GM23248 (cell line): ENCODE data around the gene PTPN1. TPM values are rescaled to one million over a fixed set of nuclear protein-coding genes. Genes with fewer than 3 reads are reported as not detected.

Source experiments
- DNase-seq: peaks from one replicate; pipeline ENCODE4 v3.0.0-alpha.2; 2015
- H2AFZ ChIP-seq: fragments of 200-600 bp; sonication (generic); 2 replicates; pipeline ENCODE4 v1.6.1; 2016; ENCODE audit warnings: antibody characterized with exemption
- H3F3A ChIP-seq: fragments of 200-600 bp; sonication (generic); 2 replicates; pipeline ENCODE4 v1.6.1; 2016; ENCODE audit warnings: mild to moderate bottlenecking, antibody characterized with exemption, mixed run types; ENCODE audit not compliant: insufficient read depth
- H3K27ac ChIP-seq: fragments of 200-600 bp; sonication (generic); 2 replicates; pipeline ENCODE4 v1.5.1; 2016; ENCODE audit warnings: mild to moderate bottlenecking
- H3K27me3 ChIP-seq: fragments of 200-600 bp; sonication (generic); replicated peaks from 2 replicates; pipeline ENCODE4 v1.6.1; 2016; ENCODE audit warnings: mild to moderate bottlenecking; ENCODE audit not compliant: insufficient read depth
- H3K36me3 ChIP-seq: fragments of 200-600 bp; sonication (generic); 2 replicates; pipeline ENCODE4 v1.6.1; 2016; ENCODE audit warnings: low read depth, mild to moderate bottlenecking
- H3K4me1 ChIP-seq: fragments of 200-600 bp; sonication (generic); 2 replicates; pipeline ENCODE4 v1.6.1; 2016; ENCODE audit warnings: mild to moderate bottlenecking; ENCODE audit not compliant: insufficient read depth
- H3K4me2 ChIP-seq: fragments of 200-600 bp; sonication (generic); one replicate; pipeline ENCODE4 v1.6.1; 2016; ENCODE audit warnings: mild to moderate bottlenecking; ENCODE audit not compliant: unreplicated experiment
- H3K4me3 ChIP-seq: fragments of 200-600 bp; sonication (generic); 2 replicates; pipeline ENCODE4 v1.5.1; 2016; ENCODE audit warnings: mild to moderate bottlenecking
- H3K79me2 ChIP-seq: fragments of 200-600 bp; sonication (generic); 2 replicates; pipeline ENCODE4 v1.6.1; 2016; ENCODE audit warnings: mild to moderate bottlenecking; ENCODE audit not compliant: insufficient read depth
- H3K9ac ChIP-seq: fragments of 200-600 bp; sonication (generic); 2 replicates; pipeline ENCODE4 v1.6.1; 2016; ENCODE audit warnings: mild to moderate bottlenecking
- H3K9me2 ChIP-seq: fragments of 200-600 bp; sonication (generic); 2 replicates; pipeline ENCODE4 v1.6.1; 2016; ENCODE audit warnings: mixed run types, mild to moderate bottlenecking, moderate library complexity; ENCODE audit not compliant: insufficient read depth
- H3K9me3 ChIP-seq: fragments of 200-600 bp; sonication (generic); one replicate; pipeline ENCODE4 v1.6.1; 2017; ENCODE audit warnings: low read depth
- H4K20me1 ChIP-seq: fragments of 200-600 bp; sonication (generic); 2 replicates; pipeline ENCODE4 v1.6.0; 2016; ENCODE audit not compliant: insufficient read depth
- EZH2 ChIP-seq: fragments of 200-600 bp; sonication (generic); IDR thresholded peaks from 2 replicates; pipeline ENCODE4 v1.6.1; 2018; ENCODE audit warnings: antibody characterized with exemption, mild to moderate bottlenecking; ENCODE audit not compliant: insufficient read depth, poor library complexity, severe bottlenecking
- EZH2phosphoT487 ChIP-seq: fragments of 200-600 bp; sonication (generic); IDR thresholded peaks from 2 replicates; pipeline ENCODE4 v1.6.1; 2018; ENCODE audit warnings: antibody characterized with exemption, moderate library complexity, mild to moderate bottlenecking, low read depth; ENCODE audit not compliant: insufficient read depth
- WGBS, 2 experiments: methylation state at CpG; one replicate each; pipeline ENCODE4 v1.1.6; 2015 to 2017; ENCODE audit warnings: low lambda C conversion rate in 2 of 2, low coverage in 1 of 2; ENCODE audit errors: missing lambda C conversion rate in 2 of 2; 5-methylcytosine and 5-hydroxymethylcytosine counted together
- in situ Hi-C: fragments of 300-500 bp; cut with MboI; formaldehyde crosslinking; loops from 2 replicates; pipeline ENCODE4 v1.15.0; 2020
- polyA plus RNA-seq: library from polyadenylated mRNA; unstranded; fragments of >200 nt; fragmentation: Nextera tagmentation; extraction: Ambion mirVana; gene quantifications from 2 replicates; pipeline ENCODE4 v1.2.1, GENCODE V29; 2016
- total RNA-seq: library from RNA; depleted of rRNA; stranded (reverse); fragments of >200 nt; shearing (Covaris generic); gene quantifications from 2 replicates; pipeline ENCODE4 v1.2.3, GENCODE V29; 2014

PTPN1 gene
- total and polyA plus RNA-seq, 2 experiments from 2014 or later = 18.9 to 22.8 TPM

DNA sequence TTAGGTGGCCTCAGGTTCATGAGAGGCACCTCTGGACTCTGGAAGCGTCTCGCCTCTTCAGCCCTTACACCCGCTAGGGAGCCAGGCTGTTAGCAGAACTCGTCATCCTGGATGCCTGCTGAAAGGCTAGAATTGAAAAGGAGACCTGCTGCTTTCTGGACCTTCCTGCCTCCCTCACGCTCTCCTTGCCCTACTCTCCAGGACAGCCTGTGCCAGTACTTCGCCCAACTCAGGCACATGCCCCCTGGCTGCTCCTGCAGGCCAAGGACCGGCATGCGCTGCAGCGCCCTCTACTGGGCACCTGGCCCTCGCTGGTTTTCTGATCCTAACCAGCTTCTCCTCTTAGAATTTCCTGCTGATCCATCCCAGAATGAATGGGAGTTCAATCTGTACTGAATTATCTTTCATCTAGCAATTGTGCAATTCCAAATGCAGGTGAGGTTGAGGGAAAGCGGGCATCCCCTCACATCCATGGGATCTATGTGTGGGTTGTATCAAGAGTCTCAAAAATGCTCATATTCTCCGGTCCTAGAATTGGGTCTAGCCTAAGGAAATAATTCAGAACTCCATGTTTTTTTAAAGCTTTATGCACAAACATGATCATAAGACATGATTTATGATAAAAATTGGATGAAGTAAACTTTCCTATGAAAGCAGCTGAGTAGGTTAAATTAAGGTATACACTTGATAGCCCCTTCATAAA lies 78.0 kb downstream of the PTPN1 start:
- no peak overlapping the region for H3K4me3 ChIP-seq
- no peaks in the 10 kb centered on the region for H3K9me3 ChIP-seq
- no peak overlapping the region for H3K27ac ChIP-seq
- in situ Hi-C loops = no loop called here
- no peaks in the 10 kb centered on the region for H3K9me2 ChIP-seq
- no peak for TF ChIP-seq EZH2phosphoT487
- no peak for TF ChIP-seq EZH2
- H3K4me1 ChIP-seq = no peaks in the 10 kb centered on the region
- H2AFZ ChIP-seq = no peak overlapping the region
- peak; percentile 76 for DNase-seq
- H3K79me2 ChIP-seq = 0 out of 2 replicates have a peak, but pooled peaks cover 7% of the 10 kb centered on the region
- H4K20me1 ChIP-seq = no peaks in the 10 kb centered on the region
- 51 to 52% methylated on average over 12 of the region's 12 CpGs for WGBS, 2 experiments
- H3K9ac ChIP-seq = no peak overlapping the region
- peaks cover 10% of the 10 kb centered on the region; the same call in 1 of the 2 replicates for H3K36me3 ChIP-seq
- H3K27me3 ChIP-seq = no peaks in the 10 kb centered on the region
- peaks cover 4% of the 10 kb centered on the region; the same call in 1 of the 2 replicates for H3F3A ChIP-seq
- no peak overlapping the region for H3K4me2 ChIP-seq

DNA sequence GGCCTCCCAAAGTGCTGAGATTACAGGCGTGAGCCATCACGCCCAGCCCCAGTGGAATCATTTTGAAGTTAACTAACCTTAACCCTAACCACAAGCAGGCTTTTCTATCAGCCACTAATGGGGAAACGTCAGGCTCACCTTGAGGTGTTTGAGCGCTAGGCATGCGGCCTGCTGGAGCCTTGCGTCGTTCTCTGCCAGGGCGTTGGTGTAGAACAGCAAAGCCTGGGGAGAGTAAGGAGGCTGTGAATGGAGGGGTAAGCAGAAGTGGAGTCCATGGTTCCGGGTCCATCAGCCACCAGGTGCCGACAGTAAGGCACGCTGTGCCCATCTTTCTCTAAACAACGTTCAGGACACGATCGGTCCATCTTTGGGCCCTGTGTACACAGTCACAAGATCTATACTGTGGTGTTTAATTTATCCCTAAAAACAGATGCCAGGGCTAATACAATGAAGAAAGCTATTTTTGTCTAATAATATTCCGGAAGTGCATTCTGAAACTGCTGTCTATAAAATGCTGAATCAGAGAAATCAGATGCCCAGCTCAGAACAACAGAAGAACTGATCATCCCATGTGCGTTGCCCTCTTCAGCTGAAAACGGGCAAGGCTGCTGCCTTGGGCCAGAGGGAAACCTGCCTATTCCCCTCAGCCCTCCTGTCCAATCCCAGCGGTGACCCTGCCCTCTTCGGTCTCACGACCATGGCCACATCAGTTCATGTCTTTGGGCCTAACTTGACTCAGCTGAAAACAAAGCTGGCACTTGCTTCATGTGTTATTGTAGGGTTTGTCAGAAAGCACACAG lies 79.6 kb downstream of the PTPN1 start:
- Histone ChIP-seq H3K4me1 (no peaks in the 10 kb centered on the region), H3K9me3 (no peaks in the 10 kb centered on the region), H3K27me3 (no peaks in the 10 kb centered on the region), H3K9me2 (no peaks in the 10 kb centered on the region), H3K9ac (no peak overlapping the region), H3K4me3 (no peak overlapping the region), H3K4me2 (no peak overlapping the region), H4K20me1 (no peaks in the 10 kb centered on the region), H3K79me2 (no peaks in the 10 kb centered on the region), H3F3A (peaks cover 4% of the 10 kb centered on the region; the same call in 1 of the 2 replicates), H2AFZ (no peak overlapping the region), H3K36me3 (no peaks in the 10 kb centered on the region; the same call in 1 of the 2 replicates), H3K27ac (no peak overlapping the region)
- WGBS, 2 experiments = 91 to 92% methylated on average over 20 of the region's 20 CpGs
- no peak for DNase-seq
- in situ Hi-C loops = no loop called here
- no peak for TF ChIP-seq EZH2phosphoT487
- TF ChIP-seq EZH2 = no peak

DNA sequence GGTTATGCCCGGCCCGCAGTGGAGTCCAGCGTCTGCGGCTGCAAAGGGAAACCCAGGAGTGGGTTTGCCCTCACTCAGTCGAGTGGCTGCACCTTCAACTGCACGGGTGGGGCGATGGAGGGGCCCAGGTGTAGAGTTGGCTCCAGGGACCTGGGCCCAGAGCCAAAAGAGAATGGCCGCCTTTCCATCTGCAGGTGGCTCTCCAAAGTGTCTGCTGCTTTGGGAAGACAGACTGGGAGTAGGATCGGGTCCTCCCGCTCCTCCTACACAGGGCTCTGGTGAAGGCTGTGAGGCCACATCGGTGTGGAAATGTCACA lies 80.1 kb downstream of the PTPN1 start:
- TF ChIP-seq EZH2phosphoT487 (no peak), EZH2 (no peak)
- in situ Hi-C loops = no loop called here
- Histone ChIP-seq H3K4me1 (no peaks in the 10 kb centered on the region), H2AFZ (no peak overlapping the region), H3K79me2 (no peaks in the 10 kb centered on the region), H3K27me3 (no peaks in the 10 kb centered on the region), H4K20me1 (no peaks in the 10 kb centered on the region), H3K9me2 (no peaks in the 10 kb centered on the region), H3F3A (no peaks in the 10 kb centered on the region), H3K4me2 (no peak overlapping the region), H3K36me3 (no peaks in the 10 kb centered on the region; the same call in 1 of the 2 replicates), H3K4me3 (no peak overlapping the region), H3K27ac (no peak overlapping the region), H3K9me3 (no peaks in the 10 kb centered on the region), H3K9ac (no peak overlapping the region)
- no peak for DNase-seq
- 80 to 89% methylated on average over 11 of the region's 11 CpGs for WGBS, 2 experiments

DNA sequence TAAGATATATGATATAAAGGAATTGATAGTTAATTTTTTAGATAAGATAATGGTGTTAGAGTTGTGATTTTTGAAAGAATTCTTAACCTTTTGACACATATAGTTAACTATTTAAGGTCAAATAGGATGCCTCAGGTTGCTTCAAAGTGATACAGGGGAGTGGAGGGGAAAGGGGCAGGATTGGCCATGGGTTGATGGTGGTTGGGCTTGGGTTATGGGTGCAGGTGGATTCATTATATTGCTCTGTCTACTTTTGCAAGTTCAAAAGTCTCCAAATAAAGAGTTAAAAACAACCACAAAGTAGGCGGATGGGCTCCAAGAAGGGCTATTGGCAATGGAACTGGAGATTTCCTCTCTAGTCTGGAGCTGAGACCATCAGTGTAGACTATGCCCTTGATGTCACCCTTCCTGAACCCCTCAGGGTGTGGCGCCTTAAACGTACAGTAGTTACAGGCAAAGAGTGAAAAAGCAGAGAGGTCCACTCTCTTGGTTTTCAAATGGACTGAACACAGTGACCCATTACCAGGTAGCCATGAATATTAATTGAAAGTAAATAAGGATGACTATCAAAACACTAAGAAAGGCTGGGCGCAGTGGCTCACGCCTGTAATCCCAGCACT lies 81.2 kb downstream of the PTPN1 start:
- no peak for DNase-seq
- Histone ChIP-seq H3K9me2 (no peaks in the 10 kb centered on the region), H3K9me3 (no peaks in the 10 kb centered on the region), H4K20me1 (no peaks in the 10 kb centered on the region), H3K9ac (no peak overlapping the region), H3K4me1 (no peaks in the 10 kb centered on the region), H3K4me2 (no peak overlapping the region), H3F3A (no peaks in the 10 kb centered on the region), H3K4me3 (no peak overlapping the region), H3K79me2 (no peaks in the 10 kb centered on the region), H3K36me3 (no peaks in the 10 kb centered on the region; the same call in 1 of the 2 replicates), H3K27ac (no peak overlapping the region), H2AFZ (no peak overlapping the region), H3K27me3 (no peaks in the 10 kb centered on the region)
- in situ Hi-C loops = no loop called here
- 80 to 82% methylated on average over 5 of the region's 5 CpGs for WGBS, 2 experiments
- TF ChIP-seq EZH2 = no peak
- no peak for TF ChIP-seq EZH2phosphoT487
